Large intestine (tissue), 3 donors: Measurements from ENCODE around the gene HPF1. TPM values are rescaled to one million over a fixed set of nuclear protein-coding genes. Genes with fewer than 3 reads are reported as not detected.
A peak's percentile ranks its signal among the peaks of the same experiment; 100 is the strongest.
"Not testable (repeated sequence)": the region's sequence is repeated elsewhere in the genome, so short reads cannot be mapped to it uniquely, and the experiment has no call there.

Experiments
- DNase-seq, 2 donors: peaks; one replicate each; pipeline versions ENCODE4 v3.0.0 to v3.0.0-alpha.2; 2013
- H3K27ac ChIP-seq: one replicate; pipeline ENCODE4 v1.5.1; 2013; ENCODE audit warnings: low read length
- H3K27me3 ChIP-seq: 2 replicates; pipeline ENCODE4 v1.6.1; 2013; ENCODE audit warnings: low read length; ENCODE audit not compliant: control insufficient read depth, insufficient read depth
- H3K36me3 ChIP-seq: 2 replicates; pipeline ENCODE4 v1.6.1; 2013; ENCODE audit warnings: low read length; ENCODE audit not compliant: control insufficient read depth, insufficient read depth
- H3K4me1 ChIP-seq: one replicate; pipeline ENCODE4 v1.6.1; 2013; ENCODE audit warnings: low read length; ENCODE audit not compliant: control insufficient read depth, insufficient read depth
- H3K4me3 ChIP-seq: one replicate; pipeline ENCODE4 v1.5.1; 2013; ENCODE audit warnings: low read length
- H3K9me3 ChIP-seq: one replicate; pipeline ENCODE4 v1.6.1; 2013; ENCODE audit warnings: mild to moderate bottlenecking, low read depth, low read length, moderate library complexity; ENCODE audit not compliant: control insufficient read depth
- WGBS: methylation state at CpG from one replicate; pipeline ENCODE4 v1.1.5; 2013; ENCODE audit warnings: low lambda C conversion rate; ENCODE audit not compliant: insufficient coverage; 5-methylcytosine and 5-hydroxymethylcytosine counted together
- polyA plus RNA-seq: library from polyadenylated mRNA; unstranded; fragments of 120-200 nt; gene quantifications from one replicate; pipeline ENCODE4 v1.2.1, GENCODE V29; 2013

HPF1 gene
- polyA plus RNA-seq, 1 donor = 25.4 TPM

- DNase-seq = no peak
- no CpG with 5 or more reads among the region's 1 CpG for whole genome bisulfite sequencing
These were observed 12.5 kb downstream of the HPF1 start for GRCh38 chr4:169745291-169745690.

GRCh38 chr4:169744601-169745000 lies 13.1 kb downstream of the HPF1 start:
- Histone ChIP-seq H3K27ac (no peak overlapping the region), H3K4me3 (no peak overlapping the region), H3K27me3 (no peaks in the 10 kb centered on the region), H3K4me1 (no peaks in the 10 kb centered on the region), H3K9me3 (no peaks in the 10 kb centered on the region), H3K36me3 (peaks cover 9% of the 10 kb centered on the region)
- WGBS = 100% methylated on average over 1 of the region's 1 CpG
- no peak for DNase-seq

More at GRCh38 chr4:169745291-169745690, 12.5 kb downstream of the HPF1 start:
- Histone ChIP-seq H3K27me3 (no peaks in the 10 kb centered on the region), H3K4me3 (no peak overlapping the region), H3K27ac (no peak overlapping the region), H3K9me3 (no peaks in the 10 kb centered on the region), H3K36me3 (peaks cover 14% of the 10 kb centered on the region), H3K4me1 (no peaks in the 10 kb centered on the region)

GRCh38 chr4:169741569-169741968 lies 16.2 kb downstream of the HPF1 start:
- Histone ChIP-seq H3K27me3 (no peaks in the 10 kb centered on the region), H3K9me3 (no peaks in the 10 kb centered on the region), H3K36me3 (peaks cover 7% of the 10 kb centered on the region), H3K27ac (no peak overlapping the region), H3K4me3 (no peak overlapping the region), H3K4me1 (no peaks in the 10 kb centered on the region)
- no CpG with 5 or more reads among the region's 2 CpGs for WGBS
- no peak for DNase-seq

- not testable (repeated sequence) for H3K27me3 ChIP-seq, DNase-seq, H3K27ac ChIP-seq, H3K9me3 ChIP-seq, H3K4me1 ChIP-seq, H3K4me3 ChIP-seq
- H3K36me3 ChIP-seq = peaks cover 15% of the 10 kb centered on the region
These were observed 19.1 kb downstream of the HPF1 start for GRCh38 chr4:169738604-169739003.

- Histone ChIP-seq H3K27ac (no peak overlapping the region), H3K4me3 (no peak overlapping the region), H3K9me3 (no peaks in the 10 kb centered on the region), H3K36me3 (peaks cover 15% of the 10 kb centered on the region), H3K4me1 (no peaks in the 10 kb centered on the region), H3K27me3 (no peaks in the 10 kb centered on the region)
- DNase-seq = no peak
- WGBS = no CpG with 5 or more reads among the region's 5 CpGs
These were observed 27.2 kb downstream of the HPF1 start for GRCh38 chr4:169730564-169730963.

GRCh38 chr4:169727616-169728015 lies 30.1 kb downstream of the HPF1 start:
- DNase-seq = no peak
- H3K4me3 ChIP-seq = no peak overlapping the region

GRCh38 chr4:169724260-169724659 lies 33.5 kb downstream of the HPF1 start:
- 88% methylated on average over 1 of the region's 2 CpGs for WGBS
- Histone ChIP-seq H3K36me3 (peaks cover 10% of the 10 kb centered on the region), H3K4me3 (no peak overlapping the region), H3K27me3 (no peaks in the 10 kb centered on the region), H3K9me3 (no peaks in the 10 kb centered on the region), H3K27ac (no peak overlapping the region), H3K4me1 (no peaks in the 10 kb centered on the region)
- DNase-seq = no peak

More at GRCh38 chr4:169727616-169728015, 30.1 kb downstream of the HPF1 start:
- Histone ChIP-seq H3K9me3 (no peaks in the 10 kb centered on the region), H3K36me3 (peaks cover 12% of the 10 kb centered on the region), H3K27me3 (no peaks in the 10 kb centered on the region), H3K27ac (no peak overlapping the region), H3K4me1 (no peaks in the 10 kb centered on the region)

- Histone ChIP-seq H3K9me3 (no peaks in the 10 kb centered on the region), H3K4me3 (no peak overlapping the region), H3K36me3 (peaks cover 11% of the 10 kb centered on the region), H3K27ac (no peak overlapping the region), H3K4me1 (no peaks in the 10 kb centered on the region), H3K27me3 (no peaks in the 10 kb centered on the region)
- peak in 1 of 2 donors; percentile 16 for DNase-seq
- 100% methylated on average over 2 of the region's 9 CpGs for WGBS
These were observed 34.4 kb downstream of the HPF1 start for GRCh38 chr4:169723207-169723965.

- peaks cover 17% of the 10 kb centered on the region for H3K36me3 ChIP-seq
- DNase-seq = no peak
- H3K27ac ChIP-seq = no peak overlapping the region
- no peaks in the 10 kb centered on the region for H3K4me1 ChIP-seq
- no peaks in the 10 kb centered on the region for H3K9me3 ChIP-seq
- 95% methylated on average over 6 of the region's 7 CpGs for WGBS
- no peaks in the 10 kb centered on the region for H3K27me3 ChIP-seq
- H3K4me3 ChIP-seq = no peak overlapping the region
These were observed 37.2 kb downstream of the HPF1 start for GRCh38 chr4:169720529-169720928.

GRCh38 chr4:169716677-169717076 lies 41.1 kb downstream of the HPF1 start:
- no peak for DNase-seq
- Histone ChIP-seq H3K36me3 (peaks cover 30% of the 10 kb centered on the region), H3K4me1 (no peaks in the 10 kb centered on the region), H3K27ac (no peak overlapping the region), H3K9me3 (no peaks in the 10 kb centered on the region), H3K27me3 (no peaks in the 10 kb centered on the region), H3K4me3 (no peak overlapping the region)
- WGBS = 100% methylated on average over 1 of the region's 1 CpG

GRCh38 chr4:169715826-169716225 lies 41.9 kb downstream of the HPF1 start:
- DNase-seq = no peak
- no peaks in the 10 kb centered on the region for H3K4me1 ChIP-seq
- no peak overlapping the region for H3K27ac ChIP-seq
- 89% methylated on average over 2 of the region's 2 CpGs for WGBS
- no peaks in the 10 kb centered on the region for H3K27me3 ChIP-seq
- no peak overlapping the region for H3K4me3 ChIP-seq
- H3K36me3 ChIP-seq = peaks cover 30% of the 10 kb centered on the region
- H3K9me3 ChIP-seq = no peaks in the 10 kb centered on the region
